Natural killer cell (primary cell): ENCODE data around the gene APOBEC4. TPM values are rescaled to one million over a fixed set of nuclear protein-coding genes. Genes with fewer than 3 reads are reported as not detected.

Experiments
- ATAC-seq, 3 donors: fragments of 150-1000 bp in 2 of 3; fragments of 200-7000 bp in 1 of 3; cut with Tn5 transposase; 1 replicate in 1 of 3; 2 replicates in 2 of 3; pipeline ENCODE4 v1.10.0; 2021; ENCODE audit warnings: mild to moderate bottlenecking in 2 of 3, moderate library complexity in 2 of 3
- DNase-seq, 2 donors: peaks; one replicate each; pipeline versions ENCODE4 v3.0.0 to v3.0.0-alpha.2; 2013 to 2021; ENCODE audit warnings: mixed read lengths in 1 of 2
- H3K27ac ChIP-seq: one replicate; pipeline ENCODE4 v1.5.1; 2013; ENCODE audit warnings: mild to moderate bottlenecking, low read length
- H3K27me3 ChIP-seq: one replicate; pipeline ENCODE4 v1.6.1; 2013; ENCODE audit warnings: low read length; ENCODE audit not compliant: control insufficient read depth, insufficient read depth
- H3K36me3 ChIP-seq: one replicate; pipeline ENCODE4 v1.6.1; 2013; ENCODE audit warnings: low read length; ENCODE audit not compliant: control insufficient read depth, insufficient read depth
- H3K4me1 ChIP-seq: one replicate; pipeline ENCODE4 v1.6.1; 2013; ENCODE audit warnings: low read length; ENCODE audit not compliant: control insufficient read depth, insufficient read depth
- H3K4me3 ChIP-seq: one replicate; pipeline ENCODE4 v1.5.1; 2013; ENCODE audit warnings: low read length
- H3K9me3 ChIP-seq: one replicate; pipeline ENCODE4 v1.6.1; 2013; ENCODE audit warnings: low read length; ENCODE audit not compliant: control insufficient read depth, insufficient read depth
- H3K27ac Mint-ChIP-seq, 2 donors: one replicate each; pipeline ENCODE4 v1.8.0; 2022; ENCODE audit warnings: mild to moderate bottlenecking in 2 of 2, mixed read lengths in 2 of 2, moderate library complexity in 1 of 2
- H3K27me3 Mint-ChIP-seq, 2 donors: one replicate each; pipeline ENCODE4 v1.8.0; 2022; ENCODE audit warnings: low read depth in 2 of 2, mixed read lengths in 2 of 2
- H3K36me3 Mint-ChIP-seq: one replicate; pipeline ENCODE4 v1.8.0; 2022; ENCODE audit warnings: mixed read lengths
- H3K4me1 Mint-ChIP-seq, 2 donors: one replicate each; pipeline ENCODE4 v1.8.0; 2022; ENCODE audit warnings: mixed read lengths in 2 of 2
- H3K4me3 Mint-ChIP-seq: one replicate; pipeline ENCODE4 v1.8.0; 2022; ENCODE audit warnings: mild to moderate bottlenecking, moderate library complexity, mixed read lengths
- H3K9me3 Mint-ChIP-seq, 2 donors: one replicate each; pipeline ENCODE4 v1.8.0; 2022; ENCODE audit warnings: mixed read lengths in 2 of 2
- WGBS: methylation state at CpG from one replicate; pipeline ENCODE4 v1.1.7; 2013; ENCODE audit warnings: missing lambda C conversion rate; ENCODE audit not compliant: insufficient coverage; 5-methylcytosine and 5-hydroxymethylcytosine counted together
- intact Hi-C: fragments of 100-400 bp; cut with micrococcal nuclease; formaldehyde crosslinking; loops from one replicate; pipeline ENCODE4 v1.14.2; 2022
- total RNA-seq, 4 donors: library from RNA; stranded (reverse); fragments of 120-200 nt in 1 of 4; gene quantifications; one replicate each; pipeline versions ENCODE4 v1.2.3 to v1.2.4, GENCODE V29; 2013 to 2022
- TF ChIP-seq, protein P1 (sequence below): fragments of 200-600 bp; IDR thresholded peaks from one replicate; pipeline ENCODE4 v1.8.0; 2022; ENCODE audit warnings: antibody characterized with exemption

Gene APOBEC4
- total RNA-seq, 3 donors from 2014 or later (not counting 1 experiment from before 2014, with no cell fraction given), result not detected

DNA sequence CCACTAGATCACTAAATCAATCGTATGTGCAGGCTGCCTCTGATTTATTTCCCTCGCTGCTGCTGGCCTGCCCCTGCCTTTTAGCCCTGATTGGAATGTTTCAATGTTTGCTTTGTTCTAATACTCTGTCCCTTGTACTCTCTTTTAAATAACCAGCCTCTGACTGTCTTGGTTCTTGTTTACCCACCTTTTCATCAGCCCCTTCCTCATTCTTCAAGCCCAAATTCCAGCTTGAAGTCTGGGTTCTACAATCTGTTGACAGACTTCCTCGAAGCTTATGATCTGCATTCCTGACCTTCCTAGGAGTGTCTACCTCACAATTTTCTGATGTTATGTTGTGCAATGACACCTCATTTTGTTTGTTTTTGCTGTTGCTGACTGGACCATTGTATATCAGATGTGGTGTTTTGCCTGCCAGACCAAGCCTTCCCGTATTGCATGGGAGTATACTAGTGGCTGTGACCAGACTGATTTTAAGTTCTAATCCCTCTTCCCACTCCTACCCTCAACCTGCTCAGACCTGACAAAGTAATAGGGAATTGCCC lies 46.6 kb upstream of the APOBEC4 start:
- no peak overlapping the region for H3K27ac ChIP-seq
- Mint-ChIP-seq H3K4me3 (no peak overlapping the region), H3K27ac (no peak overlapping the region), H3K4me1 (no peaks in the 10 kb centered on the region), H3K36me3 (no peaks in the 10 kb centered on the region), H3K9me3 (no peaks in the 10 kb centered on the region), H3K27me3 (no peaks in the 10 kb centered on the region)
- H3K4me3 ChIP-seq, result no peak overlapping the region
- TF ChIP-seq, protein P1, sequence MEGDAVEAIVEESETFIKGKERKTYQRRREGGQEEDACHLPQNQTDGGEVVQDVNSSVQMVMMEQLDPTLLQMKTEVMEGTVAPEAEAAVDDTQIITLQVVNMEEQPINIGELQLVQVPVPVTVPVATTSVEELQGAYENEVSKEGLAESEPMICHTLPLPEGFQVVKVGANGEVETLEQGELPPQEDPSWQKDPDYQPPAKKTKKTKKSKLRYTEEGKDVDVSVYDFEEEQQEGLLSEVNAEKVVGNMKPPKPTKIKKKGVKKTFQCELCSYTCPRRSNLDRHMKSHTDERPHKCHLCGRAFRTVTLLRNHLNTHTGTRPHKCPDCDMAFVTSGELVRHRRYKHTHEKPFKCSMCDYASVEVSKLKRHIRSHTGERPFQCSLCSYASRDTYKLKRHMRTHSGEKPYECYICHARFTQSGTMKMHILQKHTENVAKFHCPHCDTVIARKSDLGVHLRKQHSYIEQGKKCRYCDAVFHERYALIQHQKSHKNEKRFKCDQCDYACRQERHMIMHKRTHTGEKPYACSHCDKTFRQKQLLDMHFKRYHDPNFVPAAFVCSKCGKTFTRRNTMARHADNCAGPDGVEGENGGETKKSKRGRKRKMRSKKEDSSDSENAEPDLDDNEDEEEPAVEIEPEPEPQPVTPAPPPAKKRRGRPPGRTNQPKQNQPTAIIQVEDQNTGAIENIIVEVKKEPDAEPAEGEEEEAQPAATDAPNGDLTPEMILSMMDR, result no peak
- no peaks in the 10 kb centered on the region for H3K4me1 ChIP-seq
- WGBS, result 89% methylated on average over 4 of the region's 4 CpGs
- intact Hi-C loops, result no loop called here
- no peak for DNase-seq
- H3K27me3 ChIP-seq, result no peaks in the 10 kb centered on the region
- H3K9me3 ChIP-seq, result no peaks in the 10 kb centered on the region
- no peaks in the 10 kb centered on the region for H3K36me3 ChIP-seq
- no peak for ATAC-seq

DNA sequence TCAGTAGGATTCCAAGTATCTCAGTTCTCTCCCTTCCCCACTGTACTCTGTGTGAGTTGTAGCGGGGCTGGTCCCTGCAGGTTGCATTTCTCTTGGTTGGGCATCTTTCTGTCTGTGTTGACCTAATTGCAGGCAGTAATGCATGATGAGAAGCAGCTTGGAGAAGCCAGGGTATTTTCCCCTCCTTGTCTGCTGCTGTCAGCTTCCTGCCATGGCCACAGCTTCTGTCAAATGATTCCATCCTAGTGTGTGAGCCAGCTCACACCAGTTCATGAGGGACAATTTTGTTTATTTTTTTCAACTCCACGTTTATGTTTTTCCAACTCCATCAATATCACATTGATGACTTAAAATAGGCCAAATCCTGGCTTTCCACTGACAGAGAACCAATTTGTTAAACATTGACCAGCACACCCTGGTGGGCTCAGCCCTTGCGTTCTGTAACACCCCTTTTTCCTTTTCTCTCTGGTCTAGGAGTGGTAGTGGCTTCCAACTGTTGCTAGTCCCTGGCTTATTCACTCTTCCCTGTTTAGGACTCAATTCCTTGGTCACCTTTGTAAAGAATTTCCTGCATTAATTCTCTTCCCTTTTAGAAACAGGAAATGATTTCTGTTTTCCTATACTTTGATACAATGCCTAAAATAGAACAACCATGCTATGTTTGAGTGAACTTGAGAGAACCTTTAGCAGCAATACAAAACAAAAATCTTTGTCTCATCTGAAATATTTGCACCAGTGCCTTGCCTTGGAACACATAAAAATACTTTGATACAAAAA lies 44.9 kb upstream of the APOBEC4 start:
- no peak overlapping the region for H3K27ac ChIP-seq
- no peaks in the 10 kb centered on the region for H3K36me3 ChIP-seq
- TF ChIP-seq, protein P1, result no peak
- no peaks in the 10 kb centered on the region for H3K9me3 Mint-ChIP-seq
- ATAC-seq (no peak), DNase-seq (no peak)
- H3K9me3 ChIP-seq, result no peaks in the 10 kb centered on the region
- no peaks in the 10 kb centered on the region for H3K36me3 Mint-ChIP-seq
- intact Hi-C loops, result no loop called here
- H3K27me3 Mint-ChIP-seq, result no peaks in the 10 kb centered on the region
- H3K4me3 Mint-ChIP-seq, result no peak overlapping the region
- H3K27me3 ChIP-seq, result no peaks in the 10 kb centered on the region
- no peak overlapping the region for H3K27ac Mint-ChIP-seq
- 91% methylated on average over 2 of the region's 3 CpGs for WGBS
- H3K4me3 ChIP-seq, result no peak overlapping the region
- no peaks in the 10 kb centered on the region for H3K4me1 ChIP-seq
- H3K4me1 Mint-ChIP-seq, result no peaks in the 10 kb centered on the region

DNA sequence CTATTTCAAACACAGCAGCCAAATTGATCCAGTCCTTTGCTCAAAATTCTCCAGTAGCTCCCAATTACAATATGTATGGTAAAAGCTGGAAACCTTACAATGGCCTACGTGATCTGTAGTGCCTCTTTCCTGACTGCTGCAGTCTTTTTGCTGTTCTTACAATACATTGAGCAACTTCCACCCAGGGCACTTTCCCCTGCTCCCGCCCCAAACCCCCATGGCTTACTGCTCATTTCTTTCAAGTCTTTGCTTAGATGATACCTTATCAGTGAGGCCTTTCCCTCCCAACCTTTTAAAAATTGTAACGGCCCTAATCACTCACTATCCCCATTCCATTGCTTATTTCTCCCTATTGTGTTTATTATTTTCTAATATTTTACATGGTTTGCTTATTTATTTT lies 43.9 kb upstream of the APOBEC4 start:
- WGBS, result 80% methylated on average over 3 of the region's 3 CpGs
- H3K9me3 Mint-ChIP-seq, result no peaks in the 10 kb centered on the region
- ATAC-seq (no peak), DNase-seq (no peak)
- Histone ChIP-seq H3K36me3 (no peaks in the 10 kb centered on the region), H3K27ac (no peak overlapping the region), H3K9me3 (no peaks in the 10 kb centered on the region), H3K4me3 (no peak overlapping the region), H3K4me1 (no peaks in the 10 kb centered on the region), H3K27me3 (no peaks in the 10 kb centered on the region)
- H3K4me3 Mint-ChIP-seq, result no peak overlapping the region
- no peaks in the 10 kb centered on the region for H3K4me1 Mint-ChIP-seq
- intact Hi-C loops, result no loop called here
- no peak overlapping the region for H3K27ac Mint-ChIP-seq
- H3K36me3 Mint-ChIP-seq, result no peaks in the 10 kb centered on the region
- TF ChIP-seq, protein P1, result no peak
- H3K27me3 Mint-ChIP-seq, result peaks cover 0 to 3% of the 10 kb centered on the region in 2 donors

DNA sequence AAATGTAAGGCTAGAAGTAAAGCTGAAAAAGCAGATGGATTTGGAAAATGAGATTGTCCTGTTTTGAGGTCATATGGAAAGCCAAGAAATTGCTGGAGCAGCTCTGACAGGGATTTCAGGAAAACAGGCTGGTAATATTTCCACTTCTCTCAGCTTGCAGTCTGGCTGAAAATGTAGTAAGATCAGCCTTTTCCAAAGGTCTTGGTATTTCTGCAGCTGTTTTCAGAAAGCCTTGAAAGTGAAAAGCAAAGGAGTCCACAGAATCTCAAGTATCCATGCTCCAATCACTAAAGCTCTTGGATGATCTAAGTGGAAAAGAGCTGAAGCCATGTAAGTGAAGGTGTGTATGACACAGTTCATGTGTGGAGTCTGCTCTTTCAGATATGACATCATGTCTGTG lies 41.6 kb upstream of the APOBEC4 start:
- H3K4me3 ChIP-seq, result no peak overlapping the region
- H3K36me3 ChIP-seq, result no peaks in the 10 kb centered on the region
- no peaks in the 10 kb centered on the region for H3K4me1 Mint-ChIP-seq
- no peak overlapping the region for H3K27ac ChIP-seq
- H3K27me3 ChIP-seq, result no peaks in the 10 kb centered on the region
- DNase-seq, result no peak
- no peaks in the 10 kb centered on the region for H3K9me3 ChIP-seq
- no peaks in the 10 kb centered on the region for H3K9me3 Mint-ChIP-seq
- H3K4me1 ChIP-seq, result no peaks in the 10 kb centered on the region
- ATAC-seq, result no peak
- no peak overlapping the region for H3K4me3 Mint-ChIP-seq
- no peak overlapping the region for H3K27ac Mint-ChIP-seq
- peaks cover 8 to 10% of the 10 kb centered on the region in 2 donors for H3K27me3 Mint-ChIP-seq
- TF ChIP-seq, protein P1, result no peak
- intact Hi-C loops, result no loop called here
- no peaks in the 10 kb centered on the region for H3K36me3 Mint-ChIP-seq
